Superior temporal gyrus (tissue), 1 donor: ENCODE data around the gene FGD2.
"Not testable (repeated sequence)": the region's sequence is repeated elsewhere in the genome, so short reads cannot be mapped to it uniquely, and the experiment has no call there.

Experiments
- DNase-seq: peaks from one replicate; pipeline ENCODE4 v3.0.0-alpha.2; 2016; ENCODE audit errors: extremely low spot score

The FGD2 gene

GRCh38 chr6:37057678-37058077, 52.2 kb downstream of the FGD2 start:
- no peak for DNase-seq

DNA sequence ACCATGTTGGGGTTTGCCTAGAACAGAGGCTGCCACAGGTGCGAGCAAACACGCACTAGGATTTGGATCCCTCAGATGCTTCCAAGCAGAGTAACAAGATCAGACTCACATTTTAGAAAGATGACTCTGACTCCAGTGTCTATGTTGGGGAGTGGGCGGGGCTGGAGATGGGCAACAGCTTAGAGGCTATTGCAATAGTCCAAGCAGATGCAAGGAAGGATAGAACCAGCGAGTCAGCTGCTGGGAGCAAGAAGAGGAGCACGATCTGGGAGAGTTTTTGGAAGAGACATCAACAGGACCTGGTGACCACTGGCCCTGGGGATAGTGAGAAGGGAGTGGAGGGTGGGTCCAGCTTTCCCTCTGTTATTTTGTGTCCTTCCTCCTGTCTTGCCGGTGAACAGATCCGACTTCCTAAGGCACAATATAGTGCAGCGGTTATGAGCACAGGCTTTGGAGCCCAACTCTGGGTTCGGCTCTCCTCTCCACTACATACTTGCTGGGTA, 52.7 kb downstream of the FGD2 start:
- DNase-seq = no peak

GRCh38 chr6:37058984-37059343, 53.5 kb downstream of the FGD2 start:
- not testable (repeated sequence) for DNase-seq

DNA sequence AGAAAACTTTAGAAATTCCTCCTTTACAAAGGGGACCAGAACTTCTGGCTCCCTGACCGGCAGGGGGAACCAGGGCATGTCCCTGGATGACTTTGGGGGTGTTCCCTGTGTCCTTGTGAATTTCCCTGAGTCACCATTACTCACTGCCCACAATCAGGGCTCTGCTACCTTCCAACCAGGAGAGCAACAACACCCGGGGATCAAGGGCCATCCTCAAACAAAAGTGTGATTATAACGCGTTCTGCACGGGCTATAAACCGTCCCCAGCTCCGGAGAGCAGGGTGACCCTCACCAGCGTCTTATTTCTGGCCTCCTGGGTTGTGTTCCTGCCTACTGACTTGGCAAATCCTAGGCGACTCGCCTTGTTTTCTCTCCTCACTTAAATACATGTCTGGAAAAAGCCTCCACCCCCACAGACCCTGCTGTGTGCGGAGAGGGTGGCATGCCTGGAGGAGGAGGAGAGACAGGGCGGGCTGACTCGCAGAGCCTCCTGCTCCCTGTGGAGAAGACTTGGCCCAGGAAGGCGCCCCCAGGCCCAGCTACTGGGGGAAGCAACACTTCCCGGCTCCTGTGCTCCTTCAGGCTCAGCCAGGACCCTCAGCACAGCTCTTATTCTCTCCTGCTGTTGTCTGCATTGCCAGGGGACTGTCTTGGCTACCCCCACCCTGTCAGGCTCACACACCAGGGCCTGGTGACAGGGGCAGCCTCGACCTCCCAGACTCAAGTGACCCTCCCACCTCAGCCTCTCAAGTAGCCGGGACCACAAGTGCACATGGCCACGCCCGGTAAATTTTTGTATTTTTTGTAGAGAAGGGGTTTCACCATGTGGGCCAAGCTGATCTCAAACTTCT, 54.1 kb downstream of the FGD2 start:
- DNase-seq = peak; percentile 34

DNA sequence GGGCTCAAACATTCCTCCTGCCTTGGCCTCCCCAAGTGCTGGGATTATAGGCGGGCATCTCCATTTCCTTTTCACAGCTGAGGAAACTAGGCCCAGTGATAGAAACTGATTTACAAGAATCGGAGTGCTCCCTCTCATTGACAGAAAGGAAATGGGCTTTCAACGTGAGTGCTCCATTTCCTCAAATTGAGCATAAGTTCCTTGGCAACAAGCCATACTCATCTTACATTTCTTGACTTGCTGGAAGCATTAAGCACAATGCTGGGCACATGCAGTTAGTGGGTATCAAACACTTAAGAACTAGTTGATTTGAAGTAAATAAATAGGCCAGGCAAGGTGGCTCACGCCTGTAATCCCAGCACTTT, 54.7 kb downstream of the FGD2 start:
- no peak for DNase-seq

DNA sequence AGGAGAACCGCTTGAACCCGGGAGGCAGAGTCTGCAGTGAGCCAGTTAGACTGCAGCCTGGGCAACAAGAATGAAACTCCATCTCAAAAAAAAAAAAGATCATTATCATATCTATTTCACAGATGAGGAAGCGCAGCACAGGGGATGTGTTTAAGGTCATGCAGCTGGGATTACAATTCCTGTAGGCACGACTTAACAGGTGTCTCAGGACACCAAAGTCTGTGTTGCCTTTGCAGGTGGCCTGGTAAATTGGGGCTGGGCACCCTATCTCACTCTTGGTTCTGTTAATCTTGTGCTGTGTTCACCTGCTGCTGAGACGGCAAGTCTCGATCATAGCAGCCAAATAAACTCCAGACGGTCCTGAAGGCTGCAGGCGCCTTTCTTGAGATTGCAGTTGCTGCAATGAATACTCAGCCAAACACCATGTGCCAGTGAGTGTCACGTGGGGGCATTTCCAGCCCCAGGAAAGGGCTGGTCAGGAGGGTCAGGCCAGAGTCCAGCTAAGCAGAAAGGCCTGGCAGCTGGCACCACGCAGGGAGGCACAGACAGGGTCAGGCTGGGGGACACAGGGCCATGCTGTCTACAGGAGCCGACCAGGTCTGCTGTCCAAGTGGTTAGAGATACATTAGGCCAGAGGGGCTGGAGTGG, 55.8 kb downstream of the FGD2 start:
- DNase-seq = peak; percentile 51

GRCh38 chr6:37062424-37062823, 57.0 kb downstream of the FGD2 start:
- no peak for DNase-seq

DNA sequence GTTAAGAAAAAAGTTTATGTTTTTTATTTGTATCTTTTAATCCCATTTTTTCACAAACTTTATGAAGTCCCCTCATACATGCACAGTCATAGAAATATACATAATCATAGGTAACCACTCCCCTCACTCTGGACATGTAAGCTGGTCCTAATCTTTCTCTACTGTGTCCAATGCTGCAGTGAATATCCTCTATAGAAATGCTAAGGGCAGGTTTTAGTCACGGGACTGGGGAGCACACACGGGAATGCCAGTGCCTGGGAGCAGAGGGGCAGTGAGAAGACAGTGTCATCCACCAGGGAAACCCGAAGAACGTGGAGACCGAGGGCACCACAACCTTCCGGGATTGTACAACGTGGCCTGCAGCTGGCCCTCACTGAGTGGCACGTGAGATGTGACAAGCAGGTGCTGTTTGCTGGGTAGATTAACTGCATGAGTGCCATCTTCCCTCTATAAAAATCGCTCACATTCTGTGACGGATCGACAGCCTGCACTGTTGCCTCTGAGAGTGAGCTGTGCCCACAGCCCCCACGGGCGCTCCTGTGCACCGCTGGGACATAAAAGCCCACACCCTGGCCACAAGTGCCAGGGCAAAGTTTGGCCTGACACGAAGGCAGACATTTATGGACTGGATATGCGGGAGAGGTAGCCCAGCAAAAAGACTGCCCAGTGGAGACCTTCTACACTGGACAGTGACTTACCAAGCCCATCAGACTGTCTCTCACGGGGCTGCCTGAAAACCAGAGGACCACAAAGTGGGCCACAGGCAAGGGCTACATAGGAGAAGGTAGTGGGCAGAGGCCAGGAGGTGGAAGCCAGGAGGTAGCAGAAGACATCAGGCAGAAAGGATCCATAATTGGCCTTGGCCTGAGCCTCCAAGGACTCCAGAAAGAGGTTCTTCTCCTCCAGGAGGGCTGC, 63.2 kb downstream of the FGD2 start:
- DNase-seq = no peak

DNA sequence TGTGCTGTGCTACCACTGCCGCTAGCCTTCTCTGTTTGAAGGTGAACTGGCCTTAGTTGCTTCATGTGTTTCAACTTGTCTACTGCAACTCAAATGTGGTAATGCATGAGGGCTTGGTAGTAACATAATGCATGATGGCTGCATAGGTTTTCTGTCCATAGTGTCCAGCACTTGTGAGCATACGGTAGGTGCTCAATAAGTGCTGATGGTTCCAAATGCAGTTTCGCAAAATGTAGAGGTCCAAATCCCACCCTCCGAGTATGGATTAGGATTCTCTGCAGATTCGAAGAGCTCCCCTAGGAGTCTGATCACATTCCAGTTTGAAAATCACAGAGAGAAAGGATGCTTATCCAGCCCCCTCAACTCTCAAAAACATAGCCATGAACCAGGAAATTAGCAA, 64.2 kb downstream of the FGD2 start:
- no peak for DNase-seq

GRCh38 chr6:37072526-37072925, 67.1 kb downstream of the FGD2 start:
- no peak for DNase-seq

GRCh38 chr6:37074053-37074827, 68.8 kb downstream of the FGD2 start:
- no peak for DNase-seq

GRCh38 chr6:37077191-37077904, 71.9 kb downstream of the FGD2 start:
- no peak for DNase-seq

GRCh38 chr6:37077905-37078296, 72.4 kb downstream of the FGD2 start:
- peak; percentile 33 for DNase-seq
